ENCODE results near the gene CHKA.

The CHKA gene

GRCh38 chr11:68014947-68015447 is 106.2 kb downstream of the CHKA start:
- DNase-seq (ENCODE audit: low read depth in 2 of 2): no peak

DNA sequence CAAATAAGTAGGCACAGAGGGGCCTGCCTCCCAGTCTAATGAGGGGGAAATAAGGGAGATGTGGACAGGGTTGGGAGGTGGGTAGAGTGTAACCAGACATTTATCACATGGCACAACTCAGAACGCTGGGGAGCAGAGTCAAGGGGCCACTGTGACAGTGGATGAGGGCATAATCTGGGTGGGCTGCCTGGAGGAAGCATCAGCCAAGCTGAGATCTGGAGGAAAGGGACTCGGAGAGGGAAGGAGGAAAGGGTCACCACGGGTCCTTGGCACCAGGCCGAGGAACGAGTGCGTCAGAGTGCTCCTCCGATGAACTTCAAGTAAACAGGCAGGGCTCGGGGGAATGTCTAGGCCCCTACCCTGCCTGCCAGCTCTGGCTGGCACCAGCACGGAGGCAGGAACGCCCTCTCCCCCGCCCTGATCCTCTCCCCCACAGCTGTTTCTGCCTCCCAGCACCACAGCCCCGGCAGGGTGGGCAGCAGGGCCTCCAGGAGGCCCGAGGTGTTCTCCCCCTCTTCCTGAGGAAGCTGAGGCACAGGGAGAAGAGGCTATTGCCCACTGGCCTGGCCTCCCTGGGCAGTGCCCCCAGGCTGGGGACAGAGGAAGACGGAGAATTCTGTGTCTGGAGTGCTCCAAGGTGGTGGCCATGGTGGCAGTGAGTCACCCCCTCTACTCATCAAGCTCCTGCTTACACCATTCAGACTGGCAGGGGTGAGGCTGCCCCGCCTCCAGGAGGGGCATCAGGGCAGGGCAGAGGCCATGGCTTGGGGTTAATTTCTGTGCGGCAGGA is 106.8 kb downstream of the CHKA start:
- DNase-seq (ENCODE audit: low read depth in 2 of 2): no peak

- no peak for DNase-seq (ENCODE audit: low read depth in 2 of 2)
These were observed 107.5 kb downstream of the CHKA start for GRCh38 chr11:68013611-68014156.

- no peak for DNase-seq (ENCODE audit: low read depth in 2 of 2)
These were observed 108.2 kb downstream of the CHKA start for GRCh38 chr11:68012843-68013610.

DNA sequence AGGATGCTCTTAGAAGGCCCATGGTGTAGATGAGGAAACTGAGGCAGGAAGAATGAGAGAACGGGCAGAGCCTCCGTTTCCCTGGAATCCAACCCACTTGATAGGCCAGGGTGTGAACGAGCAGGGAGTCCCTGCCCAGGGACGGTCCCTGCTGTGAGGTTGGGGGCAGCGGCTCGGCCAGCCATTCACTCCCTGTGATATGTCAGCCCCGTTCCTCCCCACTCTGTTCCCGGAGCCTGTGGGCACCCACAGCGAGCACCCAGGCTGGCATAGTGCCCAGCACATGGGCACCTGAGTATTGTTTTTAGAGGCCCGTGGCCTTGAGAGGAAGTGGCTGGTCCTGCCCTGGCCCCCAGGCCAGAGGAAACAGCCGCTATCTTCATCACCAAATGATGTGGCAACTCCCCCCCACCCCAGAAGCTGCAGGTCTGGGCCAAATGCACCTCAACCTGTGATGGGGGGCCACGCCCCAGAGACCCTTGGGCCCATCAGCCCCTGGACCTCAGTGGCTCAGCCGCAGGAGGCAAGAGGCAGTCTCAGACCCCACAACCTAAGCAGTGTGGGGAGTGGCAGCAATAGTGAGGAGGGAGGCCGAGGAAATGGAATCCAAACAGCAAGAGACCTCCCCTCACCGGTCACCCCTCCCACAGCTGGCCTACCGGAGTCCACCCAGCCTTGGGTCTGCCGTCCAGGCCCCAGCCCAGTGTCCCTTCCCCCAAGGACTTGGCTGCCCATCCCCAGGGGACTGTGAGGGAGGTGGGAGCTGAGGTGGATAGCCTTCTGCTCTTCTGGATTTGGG is 108.9 kb downstream of the CHKA start:
- DNase-seq (ENCODE audit: low read depth in 2 of 2): no peak

GRCh38 chr11:68011051-68011943 is 109.9 kb downstream of the CHKA start:
- DNase-seq (ENCODE audit: low read depth in 2 of 2): no peak

GRCh38 chr11:68010090-68011041 is 110.8 kb downstream of the CHKA start, which contains the start of gene ALDH3B1:
ALDH3B1 (plus strand) TSS chr11:68010327; CDS start chr11:68015298, 4,971 bp downstream.
- no peak for DNase-seq (ENCODE audit: low read depth in 2 of 2)

GRCh38 chr11:68009391-68010089 is 111.6 kb downstream of the CHKA start:
- DNase-seq (ENCODE audit: low read depth in 2 of 2): no peak

GRCh38 chr11:68008381-68009337 is 112.5 kb downstream of the CHKA start:
- no peak for DNase-seq (ENCODE audit: low read depth in 2 of 2)

- DNase-seq (ENCODE audit: low read depth in 2 of 2): no peak
These were observed 113.4 kb downstream of the CHKA start for GRCh38 chr11:68007498-68008380.

GRCh38 chr11:68006606-68007166 is 114.5 kb downstream of the CHKA start:
- no peak for DNase-seq (ENCODE audit: low read depth in 2 of 2)

DNA sequence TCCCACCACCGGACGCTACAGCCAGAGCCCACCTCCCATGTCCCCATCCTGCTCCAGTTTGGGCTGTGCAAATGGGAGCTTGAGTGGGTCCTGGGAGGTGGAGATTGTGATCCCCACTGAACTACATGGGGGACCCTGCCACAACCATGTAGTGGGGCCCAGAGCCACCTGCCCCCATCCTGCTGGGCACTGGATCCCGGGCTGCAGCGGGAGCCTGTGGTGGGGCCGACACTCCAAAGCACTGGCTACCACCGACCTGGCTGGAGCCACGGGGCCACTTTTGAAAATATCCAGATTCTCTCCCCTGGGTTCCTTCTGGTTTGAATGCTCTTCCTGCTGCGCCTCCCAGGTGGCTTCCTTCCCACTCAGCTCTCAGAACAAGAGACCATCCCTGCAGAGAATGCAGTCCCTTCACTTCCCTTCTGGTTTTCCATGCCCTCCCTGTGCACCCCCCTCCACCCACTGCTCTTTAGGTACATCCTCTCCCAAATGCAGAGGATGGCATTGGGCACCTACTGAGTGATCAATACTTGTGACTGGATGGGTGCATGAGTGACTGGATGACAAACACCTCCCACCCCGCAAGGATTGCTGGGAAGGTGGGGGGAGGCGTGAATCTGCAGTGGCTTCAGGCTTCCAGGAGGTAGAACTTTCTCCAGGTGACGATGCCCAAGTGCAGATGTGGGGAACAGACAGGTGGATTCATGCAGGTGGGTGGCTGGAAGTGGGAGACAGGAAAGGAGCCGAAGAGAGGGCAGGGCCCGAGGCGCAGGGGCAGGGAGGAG is 116.4 kb downstream of the CHKA start:
- DNase-seq (ENCODE audit: low read depth in 2 of 2): no peak

DNA sequence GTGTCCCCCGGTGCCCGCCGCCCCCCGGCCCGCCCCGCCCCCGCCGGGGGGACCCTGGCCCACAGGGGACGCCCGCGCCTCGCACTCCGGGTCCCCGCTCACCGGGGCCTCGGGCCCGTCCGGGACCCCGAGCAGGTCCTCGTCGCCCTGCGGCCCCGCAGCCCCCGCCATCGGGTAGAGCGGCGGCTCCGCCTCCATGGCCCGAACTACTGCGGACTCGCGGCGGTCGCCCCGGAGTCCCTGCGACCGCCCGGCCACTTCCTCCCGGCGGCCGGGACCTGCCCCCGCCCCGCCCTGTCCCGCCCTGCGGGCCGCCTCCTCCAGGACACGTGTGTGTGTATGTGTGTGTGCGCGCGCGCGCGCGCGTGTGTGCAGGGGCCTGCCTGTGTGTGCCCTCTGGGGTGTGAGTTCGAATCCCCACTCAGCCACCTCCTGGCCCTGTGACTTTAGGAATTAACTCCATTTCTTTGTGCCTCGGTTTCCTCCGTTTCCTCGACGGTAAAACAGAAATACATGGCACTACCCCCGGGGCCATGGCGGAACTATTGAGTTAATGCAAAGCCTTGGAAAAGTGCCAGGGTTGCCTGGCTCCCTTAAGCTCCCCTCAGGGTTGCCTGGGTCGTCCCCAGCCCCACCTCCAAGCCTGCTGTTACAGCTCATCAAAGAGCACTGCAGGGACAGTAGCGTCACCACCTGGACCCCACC is 117.2 kb downstream of the CHKA start, which contains the start of gene UNC93B1:
UNC93B1 (minus strand) TSS at position 252 of the 705 bp plus-strand sequence; CDS start at position 198, 54 bp downstream.
- DNase-seq (ENCODE audit: low read depth in 2 of 2): peak; percentile 76 to 80

DNA sequence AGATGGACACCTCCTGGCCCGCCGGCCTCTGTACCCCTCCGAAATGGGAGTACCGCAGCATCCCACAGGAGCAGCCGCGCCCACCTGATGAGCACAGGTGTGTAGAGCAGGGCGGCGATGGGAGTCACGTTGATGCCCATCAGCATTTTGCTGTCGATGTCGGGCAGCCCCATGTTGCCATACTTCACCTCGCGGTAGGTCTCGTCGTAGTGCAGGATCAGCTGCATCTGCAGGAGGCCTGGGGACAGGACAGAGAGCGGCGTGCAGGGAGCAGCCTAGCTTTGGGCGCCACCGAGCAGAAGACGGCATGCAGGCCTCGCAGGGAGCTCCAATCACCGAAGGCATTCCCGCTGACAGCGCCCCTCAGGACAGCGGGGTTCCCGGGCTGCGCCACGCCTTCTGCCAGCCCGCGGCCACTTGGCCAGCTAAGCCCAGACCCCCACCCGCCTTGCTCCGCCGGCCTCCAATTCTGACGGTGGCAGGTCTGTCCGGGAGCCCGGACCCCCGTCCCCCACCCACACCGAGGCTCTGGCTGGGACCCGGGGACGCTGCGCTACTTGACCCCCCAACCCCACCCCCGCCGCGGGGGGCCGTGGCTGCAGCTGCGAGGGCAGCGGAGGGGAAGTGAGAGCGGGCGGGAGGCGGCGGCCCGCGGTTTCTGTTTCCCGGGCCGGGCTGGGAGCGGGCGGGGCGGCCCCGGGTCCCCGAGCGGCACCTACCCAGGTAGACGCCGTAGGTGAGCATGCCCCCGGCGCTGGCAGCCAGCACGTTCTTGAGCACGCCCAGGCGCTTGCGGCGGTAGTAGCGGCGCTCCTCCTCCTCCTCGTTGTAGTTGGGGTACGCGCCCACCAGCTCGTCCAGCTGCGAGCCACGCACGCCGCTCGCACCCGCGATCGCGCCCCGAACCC is 118.0 kb downstream of the CHKA start:
- DNase-seq (ENCODE audit: low read depth in 2 of 2): no peak

Data from stimulated activated CD8-positive, alpha-beta memory T cell treated with anti-CD3 and anti-CD28 coated beads, Interleukin-15, amount 100 ng/mL, for 48 hours (primary cell).